H9 (cell line): ENCODE measurements around the gene ATP5PB. TPM values are rescaled to one million over a fixed set of nuclear protein-coding genes. Genes with fewer than 3 reads are reported as not detected.

Experiments
- DNase-seq: peaks from one replicate; pipeline ENCODE4 v3.0.0-alpha.2; 2017
- H2AFZ ChIP-seq: one replicate; pipeline ENCODE4 v1.6.1; 2013; ENCODE audit warnings: mild to moderate bottlenecking, low read length, control low read depth, moderate library complexity
- H2AK5ac ChIP-seq: 2 replicates; pipeline ENCODE4 v1.6.1; 2013; ENCODE audit warnings: low read length, control low read depth, mixed read lengths; ENCODE audit not compliant: insufficient read length
- H2BK120ac ChIP-seq: one replicate; pipeline ENCODE4 v1.6.1; 2013; ENCODE audit warnings: low read depth, mild to moderate bottlenecking, low read length, control low read depth, inconsistent platforms; ENCODE audit not compliant: poor library complexity, severe bottlenecking
- H2BK12ac ChIP-seq: 2 replicates; pipeline ENCODE4 v1.6.1; 2013; ENCODE audit warnings: low read length, control low read depth, mixed read lengths, low read depth; ENCODE audit not compliant: insufficient read length
- H2BK15ac ChIP-seq: 2 replicates; pipeline ENCODE4 v1.6.1; 2013; ENCODE audit warnings: low read depth, low read length, control low read depth
- H2BK20ac ChIP-seq: one replicate; pipeline ENCODE4 v1.6.1; 2013; ENCODE audit warnings: low read depth, mild to moderate bottlenecking, low read length, control low read depth, inconsistent platforms; ENCODE audit not compliant: poor library complexity, severe bottlenecking
- H2BK5ac ChIP-seq: 2 replicates; pipeline ENCODE4 v1.6.1; 2013; ENCODE audit warnings: low read length, control low read depth, mixed read lengths; ENCODE audit not compliant: insufficient read length
- H3K14ac ChIP-seq: 2 replicates; pipeline ENCODE4 v1.6.1; 2013; ENCODE audit warnings: low read length, control low read depth; ENCODE audit not compliant: insufficient read depth
- H3K18ac ChIP-seq: 2 replicates; pipeline ENCODE4 v1.6.1; 2013; ENCODE audit warnings: low read depth, mild to moderate bottlenecking, mixed read lengths, low read length, control low read depth; ENCODE audit not compliant: insufficient read length
- H3K23ac ChIP-seq: 2 replicates; pipeline ENCODE4 v1.6.1; 2013; ENCODE audit warnings: low read length, control low read depth, mixed read lengths, low read depth; ENCODE audit not compliant: insufficient read length
- H3K23me2 ChIP-seq: 2 replicates; pipeline ENCODE4 v1.6.1; 2013; ENCODE audit warnings: low read depth, mild to moderate bottlenecking, mixed read lengths, low read length, control low read depth; ENCODE audit not compliant: insufficient read length, poor library complexity, severe bottlenecking
- H3K27ac ChIP-seq: 2 replicates; pipeline ENCODE4 v1.5.1; 2013; ENCODE audit warnings: low read length, control low read depth, mixed read lengths, low read depth; ENCODE audit not compliant: insufficient read length
- H3K27me3 ChIP-seq: 2 replicates; pipeline ENCODE4 v1.6.1; 2013; ENCODE audit warnings: low read length, control low read depth, inconsistent platforms; ENCODE audit not compliant: insufficient read depth
- H3K4ac ChIP-seq: 2 replicates; pipeline ENCODE4 v1.6.1; 2013; ENCODE audit warnings: low read depth, mild to moderate bottlenecking, control low read depth, inconsistent platforms, low read length, moderate library complexity
- H3K4me1 ChIP-seq: 2 replicates; pipeline ENCODE4 v1.6.1; 2013; ENCODE audit warnings: low read length, control low read depth, inconsistent platforms; ENCODE audit not compliant: insufficient read depth
- H3K4me2 ChIP-seq: 2 replicates; pipeline ENCODE4 v1.6.1; 2013; ENCODE audit warnings: low read length, control low read depth, mixed read lengths; ENCODE audit not compliant: insufficient read length, insufficient read depth
- H3K56ac ChIP-seq: 2 replicates; pipeline ENCODE4 v1.6.1; 2013; ENCODE audit warnings: low read depth, mild to moderate bottlenecking, mixed read lengths, low read length, control low read depth; ENCODE audit not compliant: insufficient read length
- H3K79me1 ChIP-seq: 2 replicates; pipeline ENCODE4 v1.6.1; 2013; ENCODE audit warnings: low read depth, mild to moderate bottlenecking, moderate library complexity, low read length, control low read depth, inconsistent platforms; ENCODE audit not compliant: insufficient read depth, poor library complexity, severe bottlenecking
- H3K79me2 ChIP-seq: 2 replicates; pipeline ENCODE4 v1.6.1; 2013; ENCODE audit warnings: low read length, control low read depth, inconsistent platforms; ENCODE audit not compliant: insufficient read depth
- H3K9ac ChIP-seq: 2 replicates; pipeline ENCODE4 v1.6.1; 2013; ENCODE audit warnings: low read length, control low read depth, mixed read lengths; ENCODE audit not compliant: insufficient read length; ENCODE audit errors: extremely low read depth
- H3K9me3 ChIP-seq: one replicate; pipeline ENCODE4 v1.6.1; 2013; ENCODE audit warnings: low read depth, low read length, inconsistent platforms; ENCODE audit not compliant: control insufficient read depth
- H3T11ph ChIP-seq: one replicate; pipeline ENCODE4 v1.6.1; 2013; ENCODE audit warnings: mild to moderate bottlenecking, low read length, control low read depth, inconsistent platforms
- H4K20me1 ChIP-seq: one replicate; pipeline ENCODE4 v1.6.1; 2013; ENCODE audit not compliant: control insufficient read depth, insufficient read length, insufficient read depth
- H4K5ac ChIP-seq: 2 replicates; pipeline ENCODE4 v1.6.1; 2013; ENCODE audit warnings: low read depth, mild to moderate bottlenecking, mixed read lengths, low read length, control low read depth; ENCODE audit not compliant: insufficient read length
- H4K8ac ChIP-seq: replicated peaks from 2 replicates; pipeline ENCODE4 v1.6.1; 2013; ENCODE audit warnings: low read length, control low read depth, mixed read lengths, low read depth; ENCODE audit not compliant: insufficient read length
- H4K91ac ChIP-seq: 2 replicates; pipeline ENCODE4 v1.6.1; 2013; ENCODE audit warnings: low read depth, mild to moderate bottlenecking, moderate library complexity, mixed read lengths, low read length, control low read depth; ENCODE audit not compliant: insufficient read length
- H3K27ac Mint-ChIP-seq, 3 experiments: 2 replicates in 2 of 3; 3 replicates in 1 of 3; pipeline ENCODE4 v1.8.0; 2020 to 2021; ENCODE audit warnings: mixed read lengths in 3 of 3, mild to moderate bottlenecking in 1 of 3, moderate library complexity in 1 of 3
- H3K27me3 Mint-ChIP-seq: 2 replicates; pipeline ENCODE4 v1.8.0; 2021; ENCODE audit warnings: low read depth, mild to moderate bottlenecking, moderate library complexity, mixed read lengths
- H3K36me3 Mint-ChIP-seq, 3 experiments: 2 replicates in 2 of 3; 3 replicates in 1 of 3; pipeline ENCODE4 v1.8.0; 2020 to 2021; ENCODE audit warnings: low read depth in 3 of 3, mixed read lengths in 3 of 3; ENCODE audit not compliant: insufficient read depth in 1 of 3
- H3K4me1 Mint-ChIP-seq, 2 experiments: 2 replicates each; pipeline ENCODE4 v1.8.0; 2020; ENCODE audit warnings: mixed read lengths in 2 of 2
- H3K4me3 Mint-ChIP-seq, 2 experiments: 2 replicates in 1 of 2; 3 replicates in 1 of 2; pipeline ENCODE4 v1.8.0; 2020 to 2021; ENCODE audit warnings: mild to moderate bottlenecking in 2 of 2, mixed read lengths in 2 of 2, moderate library complexity in 1 of 2
- H3K9me3 Mint-ChIP-seq, 2 experiments: 2 replicates in 1 of 2; 3 replicates in 1 of 2; pipeline ENCODE4 v1.8.0; 2020; ENCODE audit warnings: mild to moderate bottlenecking in 2 of 2, mixed read lengths in 2 of 2, moderate library complexity in 1 of 2
- CTCF ChIP-seq: fragments of 200-600 bp; sonication (generic); conservative IDR thresholded peaks from 3 replicates; pipeline ENCODE4 v1.8.0; 2021; ENCODE audit warnings: antibody characterized with exemption, mild to moderate bottlenecking
- WGBS: extraction: QIAGEN DNeasy Blood & Tissue Kit; methylation state at CpG from one replicate; pipeline ENCODE4 v1.1.7; 2013; ENCODE audit warnings: missing lambda C conversion rate, low lambda C conversion rate, mixed read lengths; ENCODE audit not compliant: insufficient read length; ENCODE audit errors: extremely low coverage; 5-methylcytosine and 5-hydroxymethylcytosine counted together
- total RNA-seq: library from RNA; stranded (reverse); gene quantifications from 2 replicates; pipeline ENCODE4 v1.2.1, GENCODE V29; 2021

The ATP5PB gene
- total RNA-seq, 1 experiment from 2014 or later: 250 TPM

- Histone ChIP-seq H3K4ac (no peak overlapping the region), H3K9ac (no peak overlapping the region), H3K23me2 (no peaks in the 10 kb centered on the region)
Observed at GRCh38 chr1:111436726-111437125, 12.5 kb upstream of the ATP5PB start.

More at GRCh38 chr1:111436726-111437125, 12.5 kb upstream of the ATP5PB start:
- H3K4me1 Mint-ChIP-seq: no peaks in the 10 kb centered on the region
- no peak overlapping the region for H3K4me3 Mint-ChIP-seq
- Histone ChIP-seq H3K4me2 (no peak overlapping the region), H2BK120ac (no peak overlapping the region), H2AK5ac (no peak overlapping the region), H2AFZ (no peak overlapping the region), H4K20me1 (no peaks in the 10 kb centered on the region), H3K14ac (no peak overlapping the region), H4K5ac (no peak overlapping the region), H4K8ac (no peak overlapping the region), H3K79me1 (no peaks in the 10 kb centered on the region), H3K79me2 (no peaks in the 10 kb centered on the region), H3K9me3 (no peaks in the 10 kb centered on the region), H3K56ac (no peak overlapping the region), H3K4me1 (no peaks in the 10 kb centered on the region), H3T11ph (no peak overlapping the region), H2BK5ac (no peak overlapping the region), H2BK20ac (no peak overlapping the region), H2BK12ac (no peak overlapping the region), H3K27ac (no peak overlapping the region), H4K91ac (no peak overlapping the region), H3K18ac (no peak overlapping the region), H3K27me3 (no peaks in the 10 kb centered on the region), H3K23ac (no peak overlapping the region), H2BK15ac (no peak overlapping the region)
- H3K36me3 Mint-ChIP-seq: peaks cover 25 to 39% (median 30%) of the 10 kb centered on the region in 3 experiments; a peak in 6 of 7 replicates
- no peak for TF ChIP-seq CTCF
- DNase-seq: no peak
- WGBS: no CpG with 5 or more reads among the region's 3 CpGs
- peaks cover 5% of the 10 kb centered on the region for H3K27me3 Mint-ChIP-seq
- no peaks in the 10 kb centered on the region for H3K9me3 Mint-ChIP-seq
- no peak overlapping the region for H3K27ac Mint-ChIP-seq
